GM12864 (cell line): Measurements from ENCODE around the gene TASOR2.

Experiments
- DNase-seq: peaks from one replicate; pipeline ENCODE4 v3.0.0-alpha.2; 2011; ENCODE audit warnings: low read depth
- H3K4me3 ChIP-seq: 2 replicates; pipeline ENCODE4 v1.5.1; 2011; ENCODE audit warnings: mild to moderate bottlenecking, low read depth, low read length, control low read depth
- TF ChIP-seq, protein P1 (sequence below): IDR thresholded peaks from 2 replicates; pipeline ENCODE4 v1.5.1; 2011; ENCODE audit warnings: low read depth, mild to moderate bottlenecking, moderate library complexity, low read length, control low read depth, inconsistent platforms; ENCODE audit errors: missing control alignments

TASOR2 gene

DNA sequence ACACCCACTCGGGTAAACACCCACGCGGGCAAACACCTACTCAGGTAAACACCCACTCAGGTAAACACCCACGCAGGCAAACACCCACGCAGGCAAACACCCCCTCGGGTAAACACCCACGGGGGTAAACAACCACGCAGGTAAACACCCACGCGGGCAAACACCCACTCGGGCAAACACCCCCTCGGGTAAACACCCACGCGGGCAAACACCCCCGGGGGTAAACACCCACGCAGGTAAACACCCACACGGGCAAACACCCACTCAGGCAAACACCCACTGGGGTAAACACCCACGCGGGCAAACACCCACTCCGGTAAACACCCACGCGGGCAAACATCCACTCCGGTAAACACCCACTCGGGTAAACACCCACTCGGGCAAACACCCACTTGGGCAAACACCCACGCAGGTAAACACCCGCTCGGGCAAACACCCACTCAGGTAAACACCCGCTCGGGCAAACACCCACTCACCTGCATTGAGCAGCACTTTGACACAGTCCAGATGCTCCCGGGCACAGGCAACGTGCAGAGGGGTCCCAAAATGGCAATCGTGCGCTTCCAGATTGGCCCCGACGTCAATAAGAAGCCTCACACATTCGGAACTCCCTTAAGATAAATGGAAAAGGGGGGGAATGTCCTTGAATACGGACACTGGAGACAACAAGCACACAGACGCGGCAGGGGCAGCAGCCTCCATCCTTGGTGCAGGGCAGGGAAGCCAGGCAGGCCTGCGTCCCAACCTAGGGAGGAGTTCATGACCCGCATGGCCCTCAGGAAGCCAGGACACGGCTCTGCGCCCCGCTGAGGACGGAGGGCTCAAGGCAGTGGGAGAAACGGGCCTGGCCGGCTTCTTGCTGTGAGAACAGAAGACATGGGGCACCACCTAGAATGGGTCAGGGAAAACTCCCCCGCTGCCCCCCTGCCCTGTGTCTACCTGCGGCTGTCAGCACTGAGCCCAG lies 35.9 kb upstream of the TASOR2 start:
- DNase-seq: no peak
- H3K4me3 ChIP-seq: no peak overlapping the region
- TF ChIP-seq, protein P1, sequence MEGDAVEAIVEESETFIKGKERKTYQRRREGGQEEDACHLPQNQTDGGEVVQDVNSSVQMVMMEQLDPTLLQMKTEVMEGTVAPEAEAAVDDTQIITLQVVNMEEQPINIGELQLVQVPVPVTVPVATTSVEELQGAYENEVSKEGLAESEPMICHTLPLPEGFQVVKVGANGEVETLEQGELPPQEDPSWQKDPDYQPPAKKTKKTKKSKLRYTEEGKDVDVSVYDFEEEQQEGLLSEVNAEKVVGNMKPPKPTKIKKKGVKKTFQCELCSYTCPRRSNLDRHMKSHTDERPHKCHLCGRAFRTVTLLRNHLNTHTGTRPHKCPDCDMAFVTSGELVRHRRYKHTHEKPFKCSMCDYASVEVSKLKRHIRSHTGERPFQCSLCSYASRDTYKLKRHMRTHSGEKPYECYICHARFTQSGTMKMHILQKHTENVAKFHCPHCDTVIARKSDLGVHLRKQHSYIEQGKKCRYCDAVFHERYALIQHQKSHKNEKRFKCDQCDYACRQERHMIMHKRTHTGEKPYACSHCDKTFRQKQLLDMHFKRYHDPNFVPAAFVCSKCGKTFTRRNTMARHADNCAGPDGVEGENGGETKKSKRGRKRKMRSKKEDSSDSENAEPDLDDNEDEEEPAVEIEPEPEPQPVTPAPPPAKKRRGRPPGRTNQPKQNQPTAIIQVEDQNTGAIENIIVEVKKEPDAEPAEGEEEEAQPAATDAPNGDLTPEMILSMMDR: no peak

DNA sequence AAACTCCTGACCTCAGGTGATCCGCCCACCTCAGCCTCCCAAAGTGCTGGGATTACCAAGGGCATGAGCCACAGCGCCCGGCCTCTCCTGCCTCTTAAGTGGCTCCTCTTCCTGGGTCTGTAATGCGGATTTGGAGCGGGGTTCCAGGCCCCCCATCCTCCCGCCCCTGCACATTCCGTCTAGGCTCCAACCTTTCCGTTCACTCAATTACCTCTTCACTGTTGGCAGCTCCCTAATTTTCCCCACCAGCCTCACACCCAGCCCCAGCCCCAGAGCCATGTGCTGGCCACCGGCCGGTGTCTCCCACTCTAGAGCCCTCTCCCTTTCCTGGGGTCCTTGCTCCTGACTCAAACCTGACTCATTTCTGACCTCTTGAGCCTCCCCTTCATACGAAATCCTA lies 34.9 kb upstream of the TASOR2 start:
- no peak overlapping the region for H3K4me3 ChIP-seq
- DNase-seq: no peak
- TF ChIP-seq, protein P1: no peak

DNA sequence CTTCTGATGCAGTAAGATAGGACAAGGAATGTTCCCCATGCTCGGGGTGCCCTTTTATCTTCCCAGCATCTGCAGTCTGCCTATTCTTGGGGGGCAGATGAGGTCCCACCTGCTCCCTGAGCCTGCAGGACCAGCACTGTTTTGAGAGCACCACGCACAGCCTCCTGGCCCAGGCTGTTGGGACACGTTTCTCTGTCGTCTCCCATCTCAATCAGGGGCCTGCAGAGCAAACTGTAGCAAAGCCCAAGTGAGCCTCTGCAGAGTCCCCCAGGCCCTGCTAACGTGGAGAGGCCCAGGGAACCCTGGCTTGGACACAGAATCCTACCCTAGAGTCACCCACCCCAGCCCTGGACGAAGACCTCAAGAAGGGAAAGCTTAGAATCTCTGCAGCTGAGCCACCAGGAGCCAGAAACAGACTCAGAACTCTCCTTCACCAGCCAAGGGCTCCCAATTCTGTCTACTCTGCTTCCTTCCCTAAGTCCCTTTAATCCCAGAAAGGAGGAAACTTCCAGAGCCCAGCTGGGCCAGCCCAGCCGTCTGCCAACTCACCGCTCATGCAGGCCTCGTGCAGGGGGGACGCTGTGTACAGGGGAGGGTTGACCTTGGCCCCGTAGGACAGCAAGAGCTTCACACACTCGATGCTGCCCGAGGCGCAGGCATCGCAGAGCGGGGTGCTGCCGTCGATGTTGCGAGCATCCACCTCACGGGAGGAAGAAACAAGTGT lies 33.8 kb upstream of the TASOR2 start:
- TF ChIP-seq, protein P1: no peak
- DNase-seq: no peak
- no peak overlapping the region for H3K4me3 ChIP-seq

DNA sequence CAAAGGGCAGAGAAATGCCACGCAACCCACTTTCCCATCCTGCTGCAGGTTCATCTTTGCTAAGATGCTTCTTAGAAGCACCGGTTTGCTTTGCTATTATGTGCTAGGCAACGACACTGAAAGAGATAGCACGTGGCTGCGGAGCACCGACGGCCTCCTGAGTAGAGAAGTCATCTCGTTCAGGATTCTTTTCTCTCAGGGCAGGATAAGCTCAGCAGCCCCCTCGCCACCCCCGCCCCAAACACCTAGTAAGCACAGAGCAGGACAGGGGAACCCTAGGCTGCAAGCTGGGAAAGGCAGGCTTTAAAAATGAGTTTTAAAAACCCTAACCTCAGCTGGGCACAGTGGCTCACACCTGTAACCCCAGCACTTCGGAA lies 33.3 kb upstream of the TASOR2 start:
- TF ChIP-seq, protein P1: no peak
- no peak for DNase-seq
- no peak overlapping the region for H3K4me3 ChIP-seq

DNA sequence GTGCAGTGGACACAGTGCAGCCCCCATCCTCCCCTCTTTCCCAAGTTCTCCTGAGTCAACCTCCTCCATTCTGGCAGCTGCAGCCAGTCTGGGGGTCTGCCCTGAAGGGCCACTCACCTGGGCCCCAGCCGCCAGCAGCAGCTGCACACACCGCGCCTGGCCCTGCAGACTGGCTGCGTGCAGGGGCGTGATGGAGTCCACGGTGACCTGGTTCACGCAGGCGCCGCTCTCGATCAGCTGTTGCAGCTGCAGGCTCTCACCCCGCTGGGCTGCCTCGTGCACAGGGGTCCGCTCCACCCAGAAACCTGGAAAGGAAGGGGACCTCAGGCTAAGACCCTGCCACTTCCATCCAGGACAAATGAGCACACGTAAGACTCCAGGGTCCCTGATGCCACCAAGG lies 31.9 kb upstream of the TASOR2 start:
- no peak overlapping the region for H3K4me3 ChIP-seq
- TF ChIP-seq, protein P1: no peak
- DNase-seq: no peak

DNA sequence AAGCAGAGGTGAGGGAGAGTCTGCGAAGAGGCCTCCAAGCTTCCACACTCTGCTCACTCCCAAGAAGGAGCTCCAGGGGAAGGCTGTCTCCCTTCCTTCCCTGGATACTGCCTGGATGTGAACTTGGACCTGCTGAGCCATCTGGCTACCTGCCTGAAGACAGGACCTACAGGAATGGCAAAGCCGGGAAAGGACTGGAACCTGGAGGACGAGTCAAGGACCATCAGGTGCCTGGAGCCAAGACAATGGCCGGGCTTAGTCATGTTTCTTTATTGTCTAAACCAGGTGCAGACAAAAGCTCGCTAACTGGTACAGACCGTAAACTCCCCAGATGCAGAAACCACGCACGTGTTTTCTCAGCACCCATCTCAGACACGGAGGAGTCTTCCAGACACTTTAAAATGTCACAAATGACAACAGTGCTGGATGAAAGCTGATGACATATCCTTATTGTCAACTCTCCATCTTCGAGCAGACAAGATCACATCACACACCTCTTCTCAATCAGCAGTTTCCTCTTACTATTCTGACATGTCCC lies 30.4 kb upstream of the TASOR2 start:
- TF ChIP-seq, protein P1: no peak
- DNase-seq: no peak
- H3K4me3 ChIP-seq: no peak overlapping the region
